Measurements from ENCODE around the gene CHI3L2.

- TF ChIP-seq CTCF (conservative IDR thresholded peaks at IDR 0.05) (no peak), ZFX (IDR thresholded peaks at IDR 0.05) (no peak)
These were observed 14.7 kb upstream of the CHI3L2 start for GRCh38 chr1:111212634-111213335.
